Stimulated activated naive CD8-positive, alpha-beta T cell treated with anti-CD3 and anti-CD28 coated beads, Interleukin-15, Interleukin-2, amounts not matched to agents 100 U/mL and 50 U/mL, for 24 hours (primary cell): ENCODE measurements around the gene DNAH1.

Source experiments
- ATAC-seq: fragments of 150-1000 bp; cut with Tn5 transposase; one replicate; pipeline ENCODE4 v1.10.0; 2021
- DNase-seq: peaks from one replicate; pipeline ENCODE4 v3.0.0; 2021

DNAH1 gene

DNA sequence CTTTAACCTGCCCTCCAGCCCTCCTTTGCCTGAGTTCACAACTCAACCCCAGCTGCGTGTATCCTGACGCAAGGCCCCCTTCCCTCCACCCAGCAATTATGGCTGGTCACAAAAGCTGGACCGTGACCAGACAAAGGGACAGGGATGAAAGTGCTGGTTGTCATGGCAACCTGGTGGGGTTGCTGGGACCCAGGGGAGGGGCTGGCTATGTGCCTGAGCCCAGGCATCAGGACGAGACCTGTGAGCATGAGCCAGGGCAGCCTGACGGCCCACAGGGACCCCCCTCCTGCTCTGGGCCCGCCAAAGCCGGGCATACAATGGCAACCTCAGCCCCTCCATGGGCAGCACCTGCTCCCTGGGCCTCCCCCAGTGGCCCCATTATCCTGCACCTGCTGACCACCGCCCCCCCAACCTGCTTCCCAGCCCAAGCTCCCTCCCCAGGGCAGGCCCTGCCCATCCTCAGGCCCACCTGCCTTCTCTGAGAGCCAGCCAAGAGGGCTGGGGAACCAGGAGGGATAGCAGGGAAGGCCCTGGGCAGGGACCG lies 4.5 kb upstream of the DNAH1 start:
- DNase-seq (no peak), ATAC-seq (no peak)

DNA sequence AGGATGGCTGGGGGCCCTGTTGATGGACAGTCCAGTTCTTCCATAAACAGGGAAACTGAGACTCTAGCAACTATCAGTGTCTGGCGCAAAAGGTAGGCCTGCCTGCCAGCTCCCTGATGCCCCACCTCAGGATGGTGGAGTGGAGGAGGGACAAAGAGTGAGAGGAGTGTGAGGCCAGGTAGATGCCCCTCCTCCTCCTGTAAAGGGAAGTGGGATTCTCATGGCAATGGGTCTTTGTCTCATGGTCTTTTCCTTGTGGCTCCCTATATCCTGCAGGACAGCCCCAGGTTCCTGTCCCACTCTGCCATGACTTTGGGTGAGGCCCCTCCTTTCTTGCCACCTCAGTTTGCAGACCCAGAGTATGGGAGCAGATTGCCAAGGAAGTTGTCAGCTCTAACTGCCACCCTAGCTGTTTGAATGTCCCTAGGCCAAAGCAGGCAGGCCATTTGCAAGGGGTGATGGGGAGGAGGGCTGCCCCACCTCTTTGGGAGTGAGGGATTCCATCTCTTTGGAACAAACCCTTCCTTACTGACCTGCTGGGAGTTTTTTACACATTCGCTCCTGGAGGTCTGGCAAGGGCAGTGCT lies 2.8 kb upstream of the DNAH1 start:
- DNase-seq, result no peak
- no peak for ATAC-seq

DNA sequence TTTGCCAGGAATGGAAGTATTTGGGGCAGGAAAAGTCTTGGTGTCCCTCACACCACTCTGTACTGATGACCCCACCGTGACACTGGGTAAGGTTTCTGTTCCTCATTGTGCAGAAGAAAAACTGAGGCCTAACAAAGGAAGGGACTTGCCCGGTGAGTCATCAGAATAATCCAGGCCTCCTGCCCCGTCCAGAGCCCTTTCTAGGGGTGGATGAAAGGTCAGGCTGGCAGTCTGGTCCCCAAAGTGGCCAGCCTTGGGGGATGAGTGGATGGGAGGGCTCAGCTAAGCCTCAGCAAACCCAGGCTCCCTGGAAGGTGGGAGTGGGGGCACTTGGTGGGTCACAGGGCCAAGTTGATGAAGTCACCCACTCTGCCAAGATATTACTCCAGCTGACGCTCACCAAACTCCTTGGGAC lies 2.3 kb upstream of the DNAH1 start:
- ATAC-seq (peak; percentile 31), DNase-seq (peak; percentile 42)

DNA sequence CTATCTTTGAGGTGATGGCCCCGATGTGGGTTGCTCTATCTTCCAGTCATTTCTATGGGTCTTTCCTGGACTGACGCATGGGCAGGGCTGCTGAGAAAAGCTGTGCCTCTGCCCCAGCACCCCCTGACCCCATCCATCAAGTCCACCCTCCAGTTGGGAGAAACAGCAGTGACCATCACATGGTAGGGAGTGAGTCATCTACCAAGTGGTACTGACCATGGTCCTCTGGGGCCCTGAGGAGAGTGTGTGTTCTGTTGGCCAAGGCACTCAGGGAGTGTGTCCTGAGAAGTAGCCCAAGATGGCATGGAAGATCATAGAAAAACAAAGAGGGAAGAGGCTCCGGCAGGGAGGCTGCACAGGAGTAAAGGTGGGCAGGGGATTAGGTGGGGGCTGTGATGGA lies 1.6 kb upstream of the DNAH1 start:
- DNase-seq (no peak), ATAC-seq (no peak)

DNA sequence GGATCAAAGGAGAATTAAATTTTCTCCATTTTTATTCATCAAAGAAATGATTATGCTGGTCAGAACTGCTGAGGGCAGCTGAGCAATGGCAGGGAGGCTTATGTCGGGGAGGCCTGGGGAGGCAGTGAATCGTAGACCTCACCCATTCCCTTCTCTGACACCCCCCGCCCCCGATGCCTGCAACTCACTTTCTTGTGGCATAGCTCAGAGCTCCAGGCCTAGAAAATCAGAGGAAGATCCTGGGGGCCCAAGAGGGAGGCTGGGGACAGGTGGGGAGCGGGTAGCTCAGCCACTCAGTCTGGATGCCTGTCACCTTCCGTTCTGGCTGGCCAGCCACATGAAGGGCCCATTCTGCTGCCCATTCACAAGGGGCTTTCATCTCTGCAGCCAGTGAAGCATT lies 1.1 kb upstream of the DNAH1 start:
- ATAC-seq (no peak), DNase-seq (no peak)

DNA sequence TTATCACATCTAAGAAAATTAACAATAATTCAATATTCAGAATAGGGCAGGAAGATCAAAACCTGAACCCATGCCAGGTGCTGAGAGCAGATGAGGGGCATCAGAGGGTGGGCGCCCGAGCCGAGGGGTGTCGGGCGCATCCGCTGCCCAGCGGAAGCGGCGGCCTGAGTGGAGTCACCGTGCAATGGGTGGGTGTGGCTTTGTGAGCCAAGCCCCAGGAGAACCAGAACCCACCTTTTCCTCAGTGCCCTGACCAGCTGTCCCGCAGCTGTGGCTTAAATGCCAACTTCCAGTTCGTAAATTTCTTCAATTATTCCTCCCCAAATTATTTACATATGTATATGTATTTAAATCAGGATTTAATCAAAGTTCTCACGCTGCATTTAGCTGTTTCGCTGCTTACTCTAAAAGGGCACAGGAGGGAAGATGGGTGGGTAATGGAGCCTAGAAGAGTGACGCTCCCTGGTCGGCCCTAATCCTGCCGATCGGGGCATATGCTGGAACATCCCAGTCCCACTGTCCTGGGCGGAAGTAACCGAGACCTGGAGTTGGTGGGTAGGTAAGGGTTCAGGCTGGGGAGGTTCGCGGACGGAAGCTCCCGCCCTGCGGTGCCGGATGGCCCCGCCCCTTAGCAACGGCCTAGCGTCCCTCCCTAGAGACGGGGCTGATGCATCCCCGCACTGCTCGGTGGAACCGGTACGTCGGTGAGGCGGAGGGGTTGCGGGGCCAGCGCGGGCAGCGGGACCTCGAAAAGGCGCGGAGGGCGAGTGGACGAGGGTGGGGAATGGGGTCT lies 1.3 kb downstream of the DNAH1 start:
- DNase-seq, result peak; percentile 71
- ATAC-seq, result peak; percentile 85

DNA sequence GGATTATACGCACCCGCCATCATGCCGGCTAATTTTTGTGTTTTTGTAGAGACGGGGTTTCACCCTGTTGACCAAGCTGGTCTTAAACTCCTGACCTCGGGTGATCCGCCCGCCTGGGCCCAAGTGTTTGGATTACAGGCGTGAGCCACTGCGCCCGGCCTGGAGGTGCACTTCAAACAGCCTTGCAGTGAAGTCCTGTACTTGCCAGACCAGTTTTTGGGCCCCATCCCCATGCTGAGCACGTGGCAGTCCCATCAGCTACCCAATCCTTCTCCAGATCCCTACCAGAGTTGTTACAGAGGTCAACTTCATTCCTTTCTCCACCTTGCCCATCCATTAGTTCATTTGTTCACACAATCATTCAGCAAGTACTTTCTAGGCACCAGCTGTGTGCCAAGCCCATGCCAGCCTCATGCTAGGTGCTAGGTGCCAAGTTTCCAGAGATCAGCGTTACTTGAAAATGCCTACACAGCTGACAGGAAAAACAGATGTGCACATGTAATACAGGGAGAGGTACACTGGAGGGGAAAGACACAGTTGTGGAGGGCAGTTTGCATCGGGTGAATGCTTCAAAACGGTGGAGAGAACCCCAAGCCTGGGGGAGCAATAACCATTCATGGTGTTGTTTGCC lies 2.2 kb downstream of the DNAH1 start:
- DNase-seq (no peak), ATAC-seq (no peak)

DNA sequence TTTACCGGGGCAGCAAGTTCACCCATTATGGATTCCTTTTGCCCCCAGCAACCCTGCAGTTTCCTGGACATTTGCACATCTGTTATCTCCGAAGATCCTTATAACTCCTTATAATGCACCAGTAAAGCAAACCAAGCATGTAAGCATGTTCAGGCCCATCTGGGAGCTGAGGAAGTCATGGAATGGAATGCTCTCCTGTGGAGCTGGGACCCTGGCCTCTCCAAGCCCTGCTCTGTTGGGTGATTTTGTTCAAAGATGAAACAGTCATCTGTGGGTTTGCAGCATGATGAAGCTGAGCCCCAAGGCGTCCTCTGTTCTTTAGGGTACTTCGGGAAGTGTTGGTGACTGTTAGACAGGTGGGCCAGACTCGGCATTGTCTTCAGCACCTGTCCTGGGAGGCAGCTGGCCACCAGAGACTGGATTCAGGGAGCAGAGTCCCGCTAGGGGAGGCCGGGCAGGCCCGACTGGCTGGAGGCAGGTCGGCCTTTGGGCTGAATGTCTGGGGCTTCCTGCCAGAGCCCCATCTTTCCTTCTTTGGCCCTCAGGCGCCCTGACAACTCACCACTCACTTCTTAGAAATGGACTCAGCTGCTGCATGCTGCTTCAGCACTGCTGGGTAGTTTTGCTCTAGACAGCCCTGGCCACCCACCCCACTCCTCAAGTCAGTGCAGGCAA lies 3.9 kb downstream of the DNAH1 start:
- no peak for ATAC-seq
- DNase-seq, result no peak

DNA sequence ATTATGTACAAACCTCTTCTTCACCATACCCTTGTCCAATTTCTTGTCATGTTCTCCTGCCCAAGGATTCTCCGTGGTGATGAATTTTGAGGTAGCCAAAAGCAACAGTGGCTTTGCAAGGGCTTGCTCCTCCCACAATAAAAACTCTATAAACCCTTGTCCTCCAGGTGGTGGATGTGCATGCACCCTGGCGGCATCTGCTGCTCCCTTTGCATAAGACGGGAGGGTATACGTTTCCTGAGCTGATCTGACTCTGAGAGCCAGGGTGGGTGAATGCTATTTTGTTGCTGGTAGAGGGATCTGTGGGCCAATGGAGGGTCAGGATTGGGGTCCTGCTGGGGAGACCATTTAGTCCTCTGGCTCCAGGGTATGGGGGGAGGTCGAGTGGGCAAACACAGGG lies 5.4 kb downstream of the DNAH1 start:
- ATAC-seq (no peak), DNase-seq (no peak)

DNA sequence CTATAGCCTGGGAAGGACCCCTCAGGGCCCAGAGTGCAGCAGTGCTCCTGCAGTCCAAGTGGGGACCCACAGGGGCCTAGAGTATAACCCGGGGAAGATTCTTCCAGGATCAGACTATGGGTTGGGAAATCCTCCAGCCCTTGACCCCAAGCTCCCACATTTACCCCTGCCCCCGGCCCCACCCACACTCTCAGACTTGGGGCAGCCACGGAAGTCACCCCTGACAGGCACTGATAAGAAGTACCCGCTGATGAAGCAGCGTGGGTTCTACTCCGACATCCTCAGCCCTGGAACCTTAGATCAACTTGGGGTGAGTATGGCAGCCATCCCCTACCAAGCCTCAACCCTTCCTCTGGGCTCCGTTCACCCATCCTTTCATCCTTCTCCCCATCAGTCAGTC lies 6.3 kb downstream of the DNAH1 start:
- no peak for ATAC-seq
- no peak for DNase-seq

DNA sequence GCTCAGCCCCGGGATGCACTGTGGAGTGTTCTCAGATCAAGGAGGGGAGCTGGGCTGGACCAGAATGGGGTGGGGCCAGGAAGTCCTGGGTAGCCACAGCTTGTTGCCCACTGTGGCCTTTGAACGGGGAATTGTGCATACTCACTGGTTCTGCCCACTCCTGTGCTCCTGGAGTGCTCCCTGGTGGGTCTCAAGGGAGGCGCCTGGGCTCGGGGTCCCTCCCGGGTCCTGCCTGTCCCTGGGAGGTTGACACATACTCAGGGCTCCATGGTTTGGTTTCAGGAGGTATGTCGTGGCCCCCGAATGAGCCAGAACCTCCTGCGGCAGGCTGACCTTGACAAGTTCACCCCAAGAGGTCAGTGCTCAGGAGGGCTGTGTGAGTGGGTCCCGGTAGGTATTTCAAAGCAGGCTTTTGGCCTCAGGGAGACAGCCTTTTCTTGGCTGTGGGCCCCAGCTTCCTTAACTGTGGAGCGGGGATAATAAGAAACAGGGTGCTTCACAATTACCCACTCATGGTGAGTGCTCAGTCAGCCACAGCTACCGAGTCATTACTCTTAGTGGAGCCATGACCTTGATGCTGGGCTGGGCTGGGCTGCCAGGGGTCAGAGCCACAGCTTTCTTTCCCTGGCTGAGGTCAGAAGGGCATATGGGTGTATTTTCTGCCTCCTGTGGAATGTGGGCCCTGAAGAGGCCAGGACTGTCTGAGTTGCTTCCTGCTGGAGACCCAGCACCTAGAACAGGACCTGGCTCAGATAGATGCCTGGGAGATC lies 7.6 kb downstream of the DNAH1 start:
- ATAC-seq (peak; percentile 15), DNase-seq (no peak)

DNA sequence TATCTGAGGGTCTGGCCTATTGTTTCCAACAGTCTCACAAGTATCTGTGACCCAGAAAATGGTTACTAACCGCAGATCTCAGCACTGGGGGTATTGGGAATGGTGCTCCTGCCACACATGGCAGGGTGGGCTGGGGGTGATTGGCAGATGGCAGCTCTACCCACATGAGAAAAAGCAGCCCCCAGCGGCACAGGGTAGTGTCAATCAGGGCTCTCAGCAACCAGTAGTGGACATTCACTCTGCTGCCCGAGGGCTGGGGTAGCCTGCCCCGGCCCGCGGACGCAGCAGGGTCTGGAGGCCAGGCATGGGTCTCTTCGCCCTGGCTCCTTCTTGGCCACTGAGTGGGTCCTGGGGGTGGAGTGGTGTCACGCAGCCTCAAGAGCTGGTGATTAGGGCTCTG lies 8.6 kb downstream of the DNAH1 start:
- no peak for ATAC-seq
- DNase-seq, result no peak

DNA sequence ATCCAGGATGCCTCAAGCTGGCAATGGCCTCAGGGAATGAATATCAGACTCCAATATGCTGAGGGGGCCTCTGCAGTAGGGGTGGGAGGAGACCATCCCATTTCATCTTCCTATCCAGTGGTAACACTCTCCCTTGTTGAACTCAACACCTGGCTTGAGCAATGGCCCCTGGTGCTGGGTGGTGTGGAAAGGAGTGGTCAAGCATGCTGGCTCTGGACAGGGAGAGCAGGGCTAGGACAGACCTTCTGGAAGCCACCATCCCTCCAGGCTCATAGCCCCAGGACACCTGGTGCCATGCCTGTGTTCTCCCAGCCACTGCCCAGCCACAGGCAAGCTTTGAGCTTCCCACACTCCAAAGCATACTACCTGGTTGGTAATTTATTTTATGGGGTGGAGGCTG lies 9.6 kb downstream of the DNAH1 start:
- DNase-seq (no peak), ATAC-seq (no peak)

DNA sequence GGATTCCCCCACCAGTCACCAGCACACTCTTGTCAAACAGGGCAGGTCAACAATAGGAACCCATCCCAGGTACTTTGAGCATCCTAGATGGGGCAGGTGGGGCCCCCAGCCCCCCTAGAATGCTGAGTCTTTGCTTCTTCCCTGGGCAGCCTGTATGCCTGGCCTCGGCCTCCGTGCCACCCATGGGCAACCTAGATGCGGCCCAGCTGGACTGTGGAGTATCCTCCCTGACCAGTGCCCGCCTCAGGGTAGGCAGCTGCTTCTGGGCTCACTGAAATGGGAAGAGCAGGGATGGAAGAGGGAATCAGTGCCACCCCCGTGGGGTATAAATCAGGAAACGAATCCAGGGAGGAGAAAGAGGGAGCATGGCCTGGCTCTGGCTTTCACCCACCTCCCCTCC lies 10.9 kb downstream of the DNAH1 start:
- DNase-seq, result no peak
- no peak for ATAC-seq

DNA sequence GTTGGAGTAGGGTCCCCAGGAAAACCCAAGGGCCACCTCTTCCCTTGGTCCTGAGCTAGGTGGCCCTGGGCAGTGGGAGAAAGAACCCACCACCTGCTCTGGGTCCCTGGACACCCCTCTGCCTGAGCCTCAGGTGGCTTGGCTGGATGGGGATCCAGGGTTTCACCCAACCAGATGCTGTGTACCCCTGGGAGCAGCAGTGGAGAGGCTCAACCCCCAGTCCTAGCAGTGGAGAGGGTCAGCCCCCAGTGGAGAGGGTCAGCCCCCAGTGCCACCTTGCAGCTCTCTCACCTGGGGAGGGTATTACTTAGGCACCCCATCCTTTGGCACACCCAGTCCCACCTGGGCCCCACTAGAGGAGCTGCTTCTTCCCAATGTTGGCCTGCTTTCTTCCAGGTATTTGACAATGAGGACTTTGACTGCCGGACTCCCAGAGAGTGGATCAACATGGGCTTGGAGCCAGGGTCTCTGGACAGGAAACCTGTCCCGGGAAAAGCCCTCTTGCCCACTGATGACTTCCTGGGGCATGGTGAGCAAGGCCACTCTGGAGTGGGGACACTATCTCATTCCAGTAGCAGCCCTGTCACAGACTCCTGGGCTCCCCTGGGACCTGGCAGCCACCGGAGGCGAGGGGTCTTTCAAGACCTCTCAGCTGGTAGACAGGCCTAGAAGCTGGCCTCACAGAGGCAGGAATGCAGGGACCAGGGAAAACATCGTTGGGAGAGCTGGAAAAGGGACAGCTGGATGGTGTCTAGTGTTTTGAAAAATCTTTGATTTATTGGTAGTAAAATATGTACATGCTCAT lies 11.6 kb downstream of the DNAH1 start:
- ATAC-seq, result no peak
- no peak for DNase-seq

DNA sequence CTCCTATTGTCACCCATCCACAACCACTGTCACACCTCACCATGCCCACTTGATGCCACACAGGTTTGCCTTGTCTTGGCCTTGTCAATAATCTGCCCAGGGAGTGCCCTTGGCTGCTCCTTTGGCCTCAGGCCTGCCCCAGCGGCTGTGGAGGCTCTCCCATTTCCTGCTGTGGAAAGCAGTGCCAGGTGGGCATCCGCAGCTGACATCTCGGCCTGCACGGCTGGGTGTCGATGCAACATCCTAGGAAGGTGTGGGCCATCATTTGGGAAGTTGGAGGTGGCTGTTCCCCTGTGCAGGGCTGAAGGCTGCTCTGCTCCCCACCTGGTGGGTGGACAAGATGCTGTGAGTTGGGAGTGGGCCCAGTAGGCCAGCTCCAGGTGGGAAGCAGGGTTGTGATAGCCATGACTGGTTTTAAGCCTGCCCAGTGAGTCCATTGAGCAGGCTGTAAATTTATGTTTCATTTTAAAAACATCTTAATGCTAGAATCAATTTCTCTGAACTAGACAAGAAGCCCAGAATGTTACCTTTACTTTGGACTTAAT lies 12.5 kb downstream of the DNAH1 start:
- DNase-seq, result no peak

DNA sequence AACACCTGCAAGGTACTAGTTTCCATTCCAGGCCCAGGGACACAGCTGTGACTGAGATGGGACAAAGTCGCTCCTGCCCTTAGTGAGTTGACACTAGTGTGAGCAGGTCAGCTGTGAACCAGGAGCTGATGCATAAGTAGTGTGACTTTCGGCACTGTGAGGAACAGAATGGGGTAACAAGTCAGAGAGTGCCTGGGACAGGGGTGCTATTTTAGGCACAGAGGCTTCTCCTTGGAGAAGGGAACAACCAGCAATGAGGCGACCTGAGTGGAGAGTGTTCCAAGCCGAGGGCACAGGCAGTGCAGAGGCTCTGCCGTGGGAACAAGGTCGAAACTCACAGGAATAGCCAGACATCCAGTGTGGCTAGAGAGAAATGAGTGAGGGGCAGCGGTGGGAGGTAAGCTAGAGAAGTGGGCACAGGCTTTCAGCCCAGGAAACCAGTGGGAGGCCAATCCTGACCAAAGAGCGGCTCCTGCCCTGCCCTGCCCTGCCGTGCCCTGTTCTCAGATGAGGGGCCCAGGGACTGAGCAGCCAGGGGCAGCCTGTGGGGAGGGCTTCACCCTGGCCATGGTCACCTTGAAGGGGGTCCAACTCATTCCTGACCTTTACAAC lies 14.2 kb downstream of the DNAH1 start:
- ATAC-seq (no peak), DNase-seq (no peak)

More for the DNA sequence above, 12.5 kb downstream of the DNAH1 start:
- ATAC-seq, result no peak

DNA sequence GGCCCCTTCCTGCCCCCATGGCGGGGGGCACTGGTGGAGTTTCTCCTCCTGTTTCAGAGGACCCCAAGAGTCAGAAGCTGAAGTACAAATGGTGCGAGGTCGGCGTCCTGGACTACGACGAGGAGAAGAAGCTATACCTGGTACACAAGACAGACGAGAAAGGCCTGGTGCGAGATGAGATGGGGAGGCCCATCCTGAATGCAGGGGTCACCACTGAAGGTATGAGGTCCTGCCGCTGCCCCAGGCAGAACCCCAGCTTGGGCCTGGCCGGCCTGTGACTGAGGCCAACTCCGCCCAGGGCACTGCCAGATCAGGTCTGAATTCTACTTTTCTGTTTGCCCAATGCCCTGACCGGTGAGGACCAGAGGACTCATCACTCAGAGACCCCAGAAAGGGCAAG lies 15.0 kb downstream of the DNAH1 start:
- ATAC-seq (no peak), DNase-seq (no peak)

DNA sequence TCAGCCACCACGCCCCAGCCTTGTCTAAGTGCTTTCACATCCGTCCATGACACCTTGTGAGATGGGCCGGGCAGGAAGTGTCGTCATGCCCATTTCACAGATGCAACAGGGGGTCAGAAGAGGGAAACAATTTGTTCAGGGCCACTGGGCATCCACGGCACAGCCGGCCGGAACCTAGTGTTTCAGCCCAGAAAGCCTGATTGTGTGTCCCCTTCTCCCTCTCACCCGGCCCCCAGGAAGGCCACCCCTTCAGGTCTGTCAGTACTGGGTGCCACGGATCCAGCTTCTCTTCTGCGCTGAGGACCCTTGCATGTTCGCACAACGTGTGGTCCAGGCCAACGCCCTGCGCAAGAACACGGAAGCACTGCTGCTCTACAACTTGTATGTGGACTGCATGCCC lies 15.8 kb downstream of the DNAH1 start:
- DNase-seq, result no peak
- no peak for ATAC-seq

DNA sequence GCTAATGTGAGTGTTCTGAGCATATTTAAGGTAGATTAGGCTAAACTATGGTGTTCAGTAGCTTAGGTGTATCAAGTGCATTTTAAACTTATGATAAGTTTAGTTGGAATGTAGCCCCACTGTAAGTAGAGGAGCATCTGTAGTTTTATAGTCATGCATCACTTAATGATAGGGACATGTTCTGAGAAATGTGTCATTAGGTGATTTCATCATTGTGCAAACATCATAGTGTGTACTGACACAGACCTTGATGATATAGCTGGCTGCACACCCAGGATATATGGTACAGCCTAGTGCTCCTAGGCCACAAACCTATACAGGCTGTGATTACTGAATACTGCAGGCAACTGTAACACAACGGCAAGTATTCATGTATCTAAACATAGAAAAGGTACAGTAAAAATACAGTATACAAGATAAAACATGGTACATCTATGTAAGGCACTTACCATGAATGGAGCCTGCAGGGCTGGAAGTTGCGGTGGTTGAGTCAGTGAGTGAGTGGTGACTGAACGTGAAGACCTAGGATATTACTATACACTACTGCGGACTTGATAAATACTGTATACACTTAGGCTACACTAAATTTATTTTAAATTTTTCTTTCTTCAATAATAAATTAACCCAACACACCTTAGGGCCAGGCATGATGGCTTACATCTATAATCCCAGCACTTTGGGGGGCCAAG lies 17.9 kb downstream of the DNAH1 start:
- DNase-seq (no peak), ATAC-seq (no peak)
